Gastroesophageal sphincter (tissue), 3 donors: ENCODE measurements around the gene KRT3.

Experiments
- POLR2A ChIP-seq, 2 donors: fragments of 450-650 bp; IDR thresholded peaks; one replicate each; pipeline ENCODE4 v1.6.1; 2017; ENCODE audit warnings: antibody characterized with exemption in 2 of 2, mild to moderate bottlenecking in 2 of 2, moderate library complexity in 1 of 2
- POLR2AphosphoS5 ChIP-seq: sonication (generic); formaldehyde crosslinking; IDR thresholded peaks from one replicate; pipeline ENCODE4 v1.6.1; 2017; ENCODE audit warnings: antibody characterized with exemption
- TF ChIP-seq, protein P1 (sequence below), 4 experiments: fragments of 200-600 bp in 2 of 4; fragments of 450-650 bp in 2 of 4; sonication (generic) in 1 of 4; IDR thresholded peaks; one replicate each; pipeline ENCODE4 v1.5.1; 2017 to 2019; ENCODE audit warnings: antibody characterized with exemption in 4 of 4, mild to moderate bottlenecking in 2 of 4, moderate library complexity in 2 of 4

DNA sequence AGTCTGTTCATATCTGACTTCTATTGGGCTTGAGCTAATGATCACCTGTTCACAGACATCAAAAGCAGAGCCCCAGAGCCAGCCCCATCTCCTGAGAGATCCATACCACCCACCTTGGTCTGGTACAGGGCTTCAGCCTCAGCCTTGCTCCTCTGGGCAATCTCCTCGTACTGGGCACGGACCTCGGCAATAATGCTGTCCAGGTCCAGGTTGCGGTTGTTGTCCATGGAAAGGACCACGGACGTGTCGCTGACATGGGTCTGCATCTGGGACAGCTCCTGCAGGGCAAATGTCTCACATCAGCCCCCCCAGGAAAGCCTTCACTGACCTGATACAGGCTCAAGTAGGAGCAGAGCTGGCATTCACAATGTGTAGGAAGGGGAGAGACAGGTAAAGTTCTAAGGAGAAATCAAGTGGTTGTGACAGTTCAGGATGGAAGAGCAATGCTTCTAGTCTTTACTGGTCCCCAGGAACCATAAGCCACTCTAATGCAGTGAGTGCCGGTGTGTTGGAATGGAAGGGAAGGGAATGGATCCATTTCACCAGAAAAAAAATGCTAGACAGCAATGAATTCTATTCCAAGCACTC, 12.8 kb upstream of the KRT3 start:
- TF ChIP-seq, protein P1, sequence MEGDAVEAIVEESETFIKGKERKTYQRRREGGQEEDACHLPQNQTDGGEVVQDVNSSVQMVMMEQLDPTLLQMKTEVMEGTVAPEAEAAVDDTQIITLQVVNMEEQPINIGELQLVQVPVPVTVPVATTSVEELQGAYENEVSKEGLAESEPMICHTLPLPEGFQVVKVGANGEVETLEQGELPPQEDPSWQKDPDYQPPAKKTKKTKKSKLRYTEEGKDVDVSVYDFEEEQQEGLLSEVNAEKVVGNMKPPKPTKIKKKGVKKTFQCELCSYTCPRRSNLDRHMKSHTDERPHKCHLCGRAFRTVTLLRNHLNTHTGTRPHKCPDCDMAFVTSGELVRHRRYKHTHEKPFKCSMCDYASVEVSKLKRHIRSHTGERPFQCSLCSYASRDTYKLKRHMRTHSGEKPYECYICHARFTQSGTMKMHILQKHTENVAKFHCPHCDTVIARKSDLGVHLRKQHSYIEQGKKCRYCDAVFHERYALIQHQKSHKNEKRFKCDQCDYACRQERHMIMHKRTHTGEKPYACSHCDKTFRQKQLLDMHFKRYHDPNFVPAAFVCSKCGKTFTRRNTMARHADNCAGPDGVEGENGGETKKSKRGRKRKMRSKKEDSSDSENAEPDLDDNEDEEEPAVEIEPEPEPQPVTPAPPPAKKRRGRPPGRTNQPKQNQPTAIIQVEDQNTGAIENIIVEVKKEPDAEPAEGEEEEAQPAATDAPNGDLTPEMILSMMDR (IDR thresholded peaks at IDR 0.05), result no peak
- TF ChIP-seq POLR2A (IDR thresholded peaks at IDR 0.05), result no peak
- TF ChIP-seq POLR2AphosphoS5, result no peak
